GM23338 (cell line): ENCODE measurements around the gene IL17A. TPM values are rescaled to one million over a fixed set of nuclear protein-coding genes. Genes with fewer than 3 reads are reported as not detected.
A peak's percentile ranks its signal among the peaks of the same experiment; 100 is the strongest.

Source experiments
- ATAC-seq: fragments of 200-7000 bp; cut with Tn5 transposase; 3 replicates; pipeline ENCODE4 v1.9.1; 2020
- DNase-seq: peaks from one replicate; pipeline ENCODE4 v3.0.0-alpha.2; 2015; ENCODE audit warnings: low spot score
- H2AFZ ChIP-seq: fragments of 200-600 bp; sonication (generic); 2 replicates; pipeline ENCODE4 v1.8.0; 2016; ENCODE audit warnings: antibody characterized with exemption, mild to moderate bottlenecking, moderate library complexity
- H3F3A ChIP-seq: fragments of 200-600 bp; sonication (generic); replicated peaks from 2 replicates; pipeline ENCODE4 v1.8.0; 2017; ENCODE audit warnings: antibody characterized with exemption, mixed run types, low read depth
- H3K27ac ChIP-seq: fragments of 200-600 bp; sonication (generic); 2 replicates; pipeline ENCODE4 v1.6.1; 2016; ENCODE audit warnings: low read depth
- H3K27me3 ChIP-seq: fragments of 200-600 bp; sonication (generic); 2 replicates; pipeline ENCODE4 v1.8.0; 2016; ENCODE audit warnings: mild to moderate bottlenecking, mixed run types, moderate library complexity; ENCODE audit not compliant: insufficient read depth
- H3K36me3 ChIP-seq: fragments of 200-600 bp; sonication (generic); 2 replicates; pipeline ENCODE4 v1.8.0; 2016; ENCODE audit warnings: mild to moderate bottlenecking; ENCODE audit not compliant: insufficient read depth
- H3K4me1 ChIP-seq: fragments of 200-600 bp; sonication (generic); 2 replicates; pipeline ENCODE4 v1.8.0; 2016; ENCODE audit warnings: mild to moderate bottlenecking, moderate library complexity; ENCODE audit not compliant: insufficient read depth
- H3K4me2 ChIP-seq: fragments of 200-600 bp; sonication (generic); 2 replicates; pipeline ENCODE4 v1.7.1; 2017; ENCODE audit warnings: mixed run types
- H3K4me3 ChIP-seq: fragments of 200-600 bp; sonication (generic); 2 replicates; pipeline ENCODE4 v1.6.1; 2016; ENCODE audit warnings: mixed run types
- H3K79me2 ChIP-seq: fragments of 200-600 bp; sonication (generic); replicated peaks from 2 replicates; pipeline ENCODE4 v1.8.0; 2017; ENCODE audit warnings: mild to moderate bottlenecking; ENCODE audit not compliant: insufficient read depth
- H3K9me2 ChIP-seq: fragments of 200-600 bp; sonication (generic); 2 replicates; pipeline ENCODE4 v1.8.0; 2017; ENCODE audit not compliant: insufficient read depth
- H4K20me1 ChIP-seq: fragments of 200-600 bp; sonication (generic); replicated peaks from 2 replicates; pipeline ENCODE4 v1.8.0; 2017; ENCODE audit warnings: mild to moderate bottlenecking; ENCODE audit not compliant: insufficient read depth
- H3K27ac Mint-ChIP-seq: 2 replicates; pipeline ENCODE4 v1.8.0; 2020; ENCODE audit warnings: inconsistent platforms, mild to moderate bottlenecking, moderate library complexity, mixed read lengths
- H3K27me3 Mint-ChIP-seq: 3 replicates; pipeline ENCODE4 v1.8.0; 2022; ENCODE audit warnings: low read depth, mild to moderate bottlenecking, moderate library complexity, mixed read lengths, inconsistent platforms; ENCODE audit not compliant: insufficient read depth, poor library complexity
- H3K36me3 Mint-ChIP-seq: 3 replicates; pipeline ENCODE4 v1.8.0; 2021; ENCODE audit warnings: low read depth, mild to moderate bottlenecking, inconsistent platforms, moderate library complexity, mixed read lengths
- H3K4me1 Mint-ChIP-seq: 3 replicates; pipeline ENCODE4 v1.8.0; 2020; ENCODE audit warnings: mild to moderate bottlenecking, inconsistent platforms, mixed read lengths
- H3K4me3 Mint-ChIP-seq: 3 replicates; pipeline ENCODE4 v1.8.0; 2021; ENCODE audit warnings: moderate library complexity, mild to moderate bottlenecking, inconsistent platforms, mixed read lengths
- H3K9me3 Mint-ChIP-seq: 3 replicates; pipeline ENCODE4 v1.8.0; 2020; ENCODE audit warnings: moderate library complexity, mild to moderate bottlenecking, inconsistent platforms, mixed read lengths
- CREB1 ChIP-seq: fragments of 250-450 bp; sonication (Bioruptor Pico); IDR thresholded peaks from 2 replicates; pipeline ENCODE4 v1.5.0; 2020; ENCODE audit warnings: low read depth, mild to moderate bottlenecking, moderate library complexity
- CTCF ChIP-seq, 2 experiments: fragments of 200-600 bp in 1 of 2; sonication (generic) in 1 of 2; conservative IDR thresholded peaks; 2 replicates each; pipeline versions ENCODE4 v1.5.1 to v1.6.1; 2016 to 2017; ENCODE audit warnings: antibody characterized with exemption in 2 of 2, low read depth in 2 of 2, mild to moderate bottlenecking in 2 of 2, moderate library complexity in 1 of 2
- EZH2 ChIP-seq: fragments of 200-600 bp; sonication (generic); IDR thresholded peaks from one replicate; pipeline ENCODE4 v1.8.0; 2017; ENCODE audit warnings: antibody characterized with exemption, mild to moderate bottlenecking, low read depth; ENCODE audit not compliant: unreplicated experiment
- EZH2phosphoT487 ChIP-seq: fragments of 200-600 bp; sonication (generic); IDR thresholded peaks from one replicate; pipeline ENCODE4 v1.8.1; 2018; ENCODE audit warnings: antibody characterized with exemption; ENCODE audit not compliant: unreplicated experiment
- JUNB ChIP-seq: IDR thresholded peaks from one replicate; pipeline ENCODE4 v1.6.1; 2016; ENCODE audit warnings: antibody characterized with exemption; ENCODE audit not compliant: unreplicated experiment
- NANOG ChIP-seq: IDR thresholded peaks from 2 replicates; pipeline ENCODE4 v1.6.1; 2016; ENCODE audit warnings: antibody characterized with exemption, borderline replicate concordance
- POLR2AphosphoS5 ChIP-seq: IDR thresholded peaks from 2 replicates; pipeline ENCODE4 v1.6.1; 2016; ENCODE audit warnings: antibody characterized with exemption, low read depth
- STAT1 ChIP-seq: IDR thresholded peaks from one replicate; pipeline ENCODE4 v1.6.1; 2016; ENCODE audit warnings: antibody characterized with exemption; ENCODE audit not compliant: unreplicated experiment
- polyA plus RNA-seq: library from polyadenylated mRNA; unstranded; fragments of >200 nt; fragmentation: Nextera tagmentation; extraction: Ambion mirVana; gene quantifications from 2 replicates; pipeline ENCODE4 v1.2.1, GENCODE V29; 2016
- total RNA-seq: library from RNA; depleted of rRNA; stranded (reverse); fragments of >200 nt; shearing (Covaris generic); gene quantifications from 2 replicates; pipeline ENCODE4 v1.2.3, GENCODE V29; 2014
- TF ChIP-seq, protein P1 (sequence below): IDR thresholded peaks from 2 replicates; pipeline ENCODE4 v1.6.1; 2016; ENCODE audit warnings: antibody characterized with exemption
- TF ChIP-seq, protein P2 (sequence below): fragments of 250-450 bp; sonication (Bioruptor Pico); IDR thresholded peaks from 2 replicates; pipeline ENCODE4 v1.5.0; 2020; ENCODE audit warnings: mild to moderate bottlenecking, moderate library complexity

IL17A gene
- total and polyA plus RNA-seq, 2 experiments from 2014 or later, result not detected

DNA sequence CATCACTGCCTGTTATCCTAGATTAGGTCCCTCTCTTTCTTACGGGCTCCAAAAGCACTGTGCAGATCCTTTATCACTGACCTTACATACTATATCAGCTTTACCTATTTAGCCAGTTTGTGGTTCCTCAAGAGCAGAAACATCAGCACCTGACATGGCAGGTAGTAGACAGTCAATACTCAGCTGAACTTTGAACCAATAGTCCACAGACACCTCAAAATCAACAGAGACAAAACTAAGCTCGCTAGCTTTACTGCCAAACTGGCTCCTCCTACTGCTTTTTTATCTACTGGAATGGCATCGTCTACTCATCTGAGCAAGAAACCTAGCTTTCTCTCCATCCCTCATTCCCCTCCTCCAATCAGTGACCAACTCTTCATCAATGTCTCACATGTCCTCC is 5.6 kb downstream of the IL17A start:
- H3K9me3 Mint-ChIP-seq, result no peaks in the 10 kb centered on the region; the same call in 2 of the 3 replicates
- Histone ChIP-seq H3F3A (no peaks in the 10 kb centered on the region), H3K36me3 (no peaks in the 10 kb centered on the region), H3K4me2 (no peak overlapping the region), H3K4me1 (0 out of 2 replicates have a peak, but pooled peaks cover 4% of the 10 kb centered on the region), H3K79me2 (no peaks in the 10 kb centered on the region), H2AFZ (peak overlapping the region; percentile 18; the same call in 1 of the 2 replicates), H3K27ac (no peak overlapping the region), H3K9me2 (peaks cover 33% of the 10 kb centered on the region), H3K27me3 (no peaks in the 10 kb centered on the region), H4K20me1 (no peaks in the 10 kb centered on the region), H3K4me3 (no peak overlapping the region)
- H3K4me3 Mint-ChIP-seq, result no peak overlapping the region
- ATAC-seq (no peak), DNase-seq (no peak)
- TF ChIP-seq NANOG (no peak), CTCF (conservative IDR thresholded peaks at IDR 0.05; ENCODE audit: low read depth in 2 of 2) (no peak), STAT1 (no peak), EZH2 (no peak), EZH2phosphoT487 (no peak), JUNB (no peak), CREB1 (CRISPR knock-in tag) (no peak), POLR2AphosphoS5 (no peak)
- TF ChIP-seq, protein P1, sequence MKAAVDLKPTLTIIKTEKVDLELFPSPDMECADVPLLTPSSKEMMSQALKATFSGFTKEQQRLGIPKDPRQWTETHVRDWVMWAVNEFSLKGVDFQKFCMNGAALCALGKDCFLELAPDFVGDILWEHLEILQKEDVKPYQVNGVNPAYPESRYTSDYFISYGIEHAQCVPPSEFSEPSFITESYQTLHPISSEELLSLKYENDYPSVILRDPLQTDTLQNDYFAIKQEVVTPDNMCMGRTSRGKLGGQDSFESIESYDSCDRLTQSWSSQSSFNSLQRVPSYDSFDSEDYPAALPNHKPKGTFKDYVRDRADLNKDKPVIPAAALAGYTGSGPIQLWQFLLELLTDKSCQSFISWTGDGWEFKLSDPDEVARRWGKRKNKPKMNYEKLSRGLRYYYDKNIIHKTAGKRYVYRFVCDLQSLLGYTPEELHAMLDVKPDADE, result no peak
- TF ChIP-seq, protein P2, sequence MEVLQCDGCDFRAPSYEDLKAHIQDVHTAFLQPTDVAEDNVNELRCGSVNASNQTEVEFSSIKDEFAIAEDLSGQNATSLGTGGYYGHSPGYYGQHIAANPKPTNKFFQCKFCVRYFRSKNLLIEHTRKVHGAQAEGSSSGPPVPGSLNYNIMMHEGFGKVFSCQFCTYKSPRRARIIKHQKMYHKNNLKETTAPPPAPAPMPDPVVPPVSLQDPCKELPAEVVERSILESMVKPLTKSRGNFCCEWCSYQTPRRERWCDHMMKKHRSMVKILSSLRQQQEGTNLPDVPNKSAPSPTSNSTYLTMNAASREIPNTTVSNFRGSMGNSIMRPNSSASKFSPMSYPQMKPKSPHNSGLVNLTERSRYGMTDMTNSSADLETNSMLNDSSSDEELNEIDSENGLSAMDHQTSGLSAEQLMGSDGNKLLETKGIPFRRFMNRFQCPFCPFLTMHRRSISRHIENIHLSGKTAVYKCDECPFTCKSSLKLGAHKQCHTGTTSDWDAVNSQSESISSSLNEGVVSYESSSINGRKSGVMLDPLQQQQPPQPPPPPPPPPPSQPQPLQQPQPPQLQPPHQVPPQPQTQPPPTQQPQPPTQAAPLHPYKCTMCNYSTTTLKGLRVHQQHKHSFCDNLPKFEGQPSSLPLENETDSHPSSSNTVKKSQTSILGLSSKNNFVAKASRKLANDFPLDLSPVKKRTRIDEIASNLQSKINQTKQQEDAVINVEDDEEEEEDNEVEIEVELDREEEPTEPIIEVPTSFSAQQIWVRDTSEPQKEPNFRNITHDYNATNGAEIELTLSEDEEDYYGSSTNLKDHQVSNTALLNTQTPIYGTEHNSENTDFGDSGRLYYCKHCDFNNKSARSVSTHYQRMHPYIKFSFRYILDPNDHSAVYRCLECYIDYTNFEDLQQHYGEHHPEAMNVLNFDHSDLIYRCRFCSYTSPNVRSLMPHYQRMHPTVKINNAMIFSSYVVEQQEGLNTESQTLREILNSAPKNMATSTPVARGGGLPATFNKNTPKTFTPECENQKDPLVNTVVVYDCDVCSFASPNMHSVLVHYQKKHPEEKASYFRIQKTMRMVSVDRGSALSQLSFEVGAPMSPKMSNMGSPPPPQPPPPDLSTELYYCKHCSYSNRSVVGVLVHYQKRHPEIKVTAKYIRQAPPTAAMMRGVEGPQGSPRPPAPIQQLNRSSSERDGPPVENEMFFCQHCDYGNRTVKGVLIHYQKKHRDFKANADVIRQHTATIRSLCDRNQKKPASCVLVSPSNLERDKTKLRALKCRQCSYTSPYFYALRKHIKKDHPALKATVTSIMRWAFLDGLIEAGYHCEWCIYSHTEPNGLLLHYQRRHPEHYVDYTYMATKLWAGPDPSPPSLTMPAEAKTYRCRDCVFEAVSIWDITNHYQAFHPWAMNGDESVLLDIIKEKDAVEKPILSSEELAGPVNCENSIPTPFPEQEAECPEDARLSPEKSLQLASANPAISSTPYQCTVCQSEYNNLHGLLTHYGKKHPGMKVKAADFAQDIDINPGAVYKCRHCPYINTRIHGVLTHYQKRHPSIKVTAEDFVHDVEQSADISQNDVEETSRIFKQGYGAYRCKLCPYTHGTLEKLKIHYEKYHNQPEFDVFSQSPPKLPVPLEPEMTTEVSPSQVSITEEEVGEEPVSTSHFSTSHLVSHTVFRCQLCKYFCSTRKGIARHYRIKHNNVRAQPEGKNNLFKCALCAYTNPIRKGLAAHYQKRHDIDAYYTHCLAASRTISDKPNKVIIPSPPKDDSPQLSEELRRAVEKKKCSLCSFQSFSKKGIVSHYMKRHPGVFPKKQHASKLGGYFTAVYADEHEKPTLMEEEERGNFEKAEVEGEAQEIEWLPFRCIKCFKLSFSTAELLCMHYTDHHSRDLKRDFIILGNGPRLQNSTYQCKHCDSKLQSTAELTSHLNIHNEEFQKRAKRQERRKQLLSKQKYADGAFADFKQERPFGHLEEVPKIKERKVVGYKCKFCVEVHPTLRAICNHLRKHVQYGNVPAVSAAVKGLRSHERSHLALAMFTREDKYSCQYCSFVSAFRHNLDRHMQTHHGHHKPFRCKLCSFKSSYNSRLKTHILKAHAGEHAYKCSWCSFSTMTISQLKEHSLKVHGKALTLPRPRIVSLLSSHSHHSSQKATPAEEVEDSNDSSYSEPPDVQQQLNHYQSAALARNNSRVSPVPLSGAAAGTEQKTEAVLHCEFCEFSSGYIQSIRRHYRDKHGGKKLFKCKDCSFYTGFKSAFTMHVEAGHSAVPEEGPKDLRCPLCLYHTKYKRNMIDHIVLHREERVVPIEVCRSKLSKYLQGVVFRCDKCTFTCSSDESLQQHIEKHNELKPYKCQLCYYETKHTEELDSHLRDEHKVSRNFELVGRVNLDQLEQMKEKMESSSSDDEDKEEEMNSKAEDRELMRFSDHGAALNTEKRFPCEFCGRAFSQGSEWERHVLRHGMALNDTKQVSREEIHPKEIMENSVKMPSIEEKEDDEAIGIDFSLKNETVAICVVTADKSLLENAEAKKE (CRISPR knock-in tag), result no peak
- H3K27me3 Mint-ChIP-seq, result peaks cover 5% of the 10 kb centered on the region
- no peak overlapping the region for H3K27ac Mint-ChIP-seq
- peaks cover 12% of the 10 kb centered on the region for H3K4me1 Mint-ChIP-seq
- H3K36me3 Mint-ChIP-seq, result peaks cover 2% of the 10 kb centered on the region
